GM21515 (cell line): ENCODE results near the gene HBG2.
"Not testable (repeated sequence)": the region's sequence is repeated elsewhere in the genome, so short reads cannot be mapped to it uniquely, and the experiment has no call there.

ENCODE experiments used
- ATAC-seq: cut with Tn5 transposase; IDR thresholded peaks from one replicate; pipeline ENCODE4 v1.9.1; 2021; ENCODE audit not compliant: unreplicated experiment

HBG2 gene

DNA sequence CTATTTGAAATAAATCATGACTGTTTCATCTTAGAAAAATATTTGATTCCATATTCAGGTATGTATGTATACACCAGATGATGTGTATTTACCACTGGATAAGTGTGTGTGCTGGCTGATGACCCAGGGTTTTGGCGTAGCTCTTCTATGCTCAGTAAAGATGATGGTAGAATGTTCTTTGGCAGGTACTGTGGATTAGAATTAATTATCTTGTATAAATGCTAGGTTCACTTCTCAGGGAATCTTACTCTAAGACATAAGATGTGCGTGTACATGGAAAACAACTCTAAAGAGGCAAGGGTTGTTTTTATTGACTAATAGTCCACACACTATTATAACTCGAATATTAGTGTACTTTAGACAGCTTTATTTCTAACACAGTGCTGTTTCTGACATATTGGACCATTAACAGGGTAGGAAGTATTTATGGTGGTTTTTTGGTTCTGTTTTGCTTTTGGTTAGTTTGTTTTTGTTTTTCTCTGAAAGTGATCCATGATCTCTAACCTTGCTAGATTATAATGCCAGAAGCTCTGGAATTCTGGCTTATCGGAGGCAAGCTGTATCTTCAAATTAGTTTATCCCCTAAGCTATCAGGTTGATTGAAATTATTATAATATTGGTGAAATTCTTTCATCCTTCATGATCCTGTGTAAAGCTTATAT is 3.9 kb downstream of the HBG2 start:
- ATAC-seq, result no peak

DNA sequence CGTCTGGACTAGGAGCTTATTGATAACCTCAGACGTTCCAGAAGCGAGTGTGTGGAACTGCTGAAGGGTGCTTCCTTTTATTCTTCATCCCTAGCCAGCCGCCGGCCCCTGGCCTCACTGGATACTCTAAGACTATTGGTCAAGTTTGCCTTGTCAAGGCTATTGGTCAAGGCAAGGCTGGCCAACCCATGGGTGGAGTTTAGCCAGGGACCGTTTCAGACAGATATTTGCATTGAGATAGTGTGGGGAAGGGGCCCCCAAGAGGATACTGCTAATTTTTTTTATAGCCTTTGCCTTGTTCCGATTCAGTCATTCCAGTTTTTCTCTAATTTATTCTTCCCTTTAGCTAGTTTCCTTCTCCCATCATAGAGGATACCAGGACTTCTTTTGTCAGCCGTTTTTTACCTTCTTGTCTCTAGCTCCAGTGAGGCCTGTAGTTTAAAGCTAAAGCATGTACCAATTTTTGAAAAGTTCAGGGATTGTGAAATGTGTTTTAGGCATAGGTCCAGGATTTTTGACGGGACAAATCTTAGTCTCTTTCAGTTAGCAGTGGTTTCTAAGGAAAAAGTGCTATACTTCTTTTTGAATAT is 4.7 kb downstream of the HBG2 start, which contains the start of gene HBG1:
Gene HBG1 (minus strand): TSS at position 51 of the 590 bp plus-strand sequence. CDS start 53 bp downstream, outside the sequence.
- not testable (repeated sequence) for ATAC-seq

GRCh38 chr11:5248498-5248897 is 6.1 kb downstream of the HBG2 start:
- ATAC-seq, result not testable (repeated sequence)

GRCh38 chr11:5247472-5248192 is 6.9 kb downstream of the HBG2 start:
- ATAC-seq, result no peak

GRCh38 chr11:5246772-5247471 is 7.7 kb downstream of the HBG2 start:
- ATAC-seq, result no peak

GRCh38 chr11:5245155-5245554 is 9.4 kb downstream of the HBG2 start:
- ATAC-seq, result no peak

- no peak for ATAC-seq
Observed at GRCh38 chr11:5243816-5244180, 10.8 kb downstream of the HBG2 start.

DNA sequence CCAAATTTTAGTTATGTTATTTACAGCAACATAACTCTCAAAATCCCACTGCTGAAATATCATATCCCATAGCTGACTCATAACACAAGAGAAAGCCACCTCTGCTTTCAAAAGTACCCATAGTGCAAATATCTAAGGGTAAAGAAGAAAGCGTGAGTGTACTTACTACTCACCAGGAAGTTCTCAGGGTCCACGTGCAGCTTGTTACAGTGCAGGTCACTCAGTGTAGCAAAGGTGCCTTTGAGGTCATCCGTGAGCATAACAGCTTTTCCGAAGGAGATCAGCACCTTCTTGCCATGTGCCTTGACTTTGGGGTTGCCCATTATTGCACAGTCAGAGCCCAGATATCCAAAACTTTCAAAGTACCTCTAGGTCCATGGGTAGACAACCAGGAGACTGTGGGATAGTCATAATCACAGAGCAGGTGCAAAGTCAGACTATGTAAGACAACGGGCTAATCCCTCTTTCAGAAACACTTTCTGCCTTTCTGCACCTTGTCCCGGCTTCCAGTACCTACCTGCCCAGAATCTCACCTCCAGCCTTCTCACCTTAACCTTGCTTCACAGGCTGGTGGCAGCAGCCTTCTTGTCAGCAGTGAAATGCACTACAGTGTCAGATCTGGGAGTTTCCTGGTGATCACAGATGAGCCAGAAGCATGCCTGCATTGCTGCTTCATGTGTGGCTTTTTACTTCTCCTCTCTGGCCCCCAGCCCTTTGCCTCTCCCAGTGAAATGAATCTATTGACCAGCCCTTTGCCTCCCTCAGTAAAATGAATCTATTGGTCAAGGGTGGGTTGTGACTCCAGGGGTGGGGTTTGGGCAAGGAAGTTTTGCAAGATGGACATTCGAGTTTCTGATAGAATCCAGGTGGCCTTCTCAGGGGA is 11.4 kb downstream of the HBG2 start:
- peak; percentile 52 for ATAC-seq

DNA sequence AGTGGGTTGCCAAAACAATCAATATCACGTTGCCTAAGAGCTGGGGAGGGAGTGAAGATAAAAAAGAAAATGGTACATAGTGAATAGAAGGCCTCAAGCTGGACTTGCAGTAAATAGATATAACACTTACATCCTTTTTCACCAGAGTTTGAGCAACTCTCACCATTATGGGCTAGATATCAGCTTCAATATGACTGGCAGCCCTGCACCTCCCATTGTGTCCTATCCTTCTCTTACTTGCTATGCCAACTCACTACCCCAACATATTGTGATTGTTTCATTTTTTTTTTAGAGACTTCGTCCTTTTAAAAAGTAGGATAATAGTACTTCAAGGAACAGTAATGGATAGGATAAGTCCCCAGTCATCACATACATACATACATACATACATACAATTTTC is 12.4 kb downstream of the HBG2 start:
- ATAC-seq, result no peak

DNA sequence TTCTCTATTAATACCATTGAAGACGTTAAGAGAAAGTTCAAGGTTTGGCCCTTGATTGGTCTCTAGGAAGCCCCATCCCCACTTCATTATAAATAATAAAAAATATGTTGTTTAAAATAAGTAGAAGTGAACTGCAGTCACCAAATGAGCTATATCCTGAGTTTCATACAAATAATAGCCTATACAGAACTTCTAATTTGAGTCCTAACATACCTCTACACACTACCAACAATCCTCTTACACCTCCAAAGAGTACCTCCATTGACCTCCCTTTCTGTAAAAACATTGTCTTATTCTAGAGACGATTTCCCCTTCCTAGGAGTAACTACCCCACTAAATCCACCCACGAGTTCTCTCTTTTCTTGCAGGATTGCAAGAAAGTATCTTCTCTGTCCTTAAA is 13.1 kb downstream of the HBG2 start:
- ATAC-seq, result no peak

- ATAC-seq, result no peak
Observed at GRCh38 chr11:5240458-5240857, 14.1 kb downstream of the HBG2 start.

- ATAC-seq, result no peak
Observed at GRCh38 chr11:5240056-5240455, 14.5 kb downstream of the HBG2 start.

DNA sequence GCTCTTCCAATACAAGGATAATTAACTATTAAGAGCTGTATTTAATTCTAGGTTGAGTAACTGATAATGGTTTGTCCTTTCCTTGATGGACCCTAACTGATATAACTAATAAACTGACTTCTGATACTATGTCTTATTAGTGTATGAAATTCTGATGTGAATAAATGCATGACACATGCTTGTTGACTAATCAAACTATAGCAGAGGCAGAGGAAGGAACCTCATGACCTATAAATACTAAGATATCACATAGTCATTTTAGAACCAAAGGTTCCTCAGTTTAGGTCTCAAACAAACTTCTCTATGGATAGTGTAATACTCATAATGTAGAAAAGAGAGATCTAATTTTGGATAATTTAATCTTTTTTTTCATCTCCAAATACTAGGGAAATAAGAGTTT is 15.5 kb downstream of the HBG2 start:
- ATAC-seq, result no peak

DNA sequence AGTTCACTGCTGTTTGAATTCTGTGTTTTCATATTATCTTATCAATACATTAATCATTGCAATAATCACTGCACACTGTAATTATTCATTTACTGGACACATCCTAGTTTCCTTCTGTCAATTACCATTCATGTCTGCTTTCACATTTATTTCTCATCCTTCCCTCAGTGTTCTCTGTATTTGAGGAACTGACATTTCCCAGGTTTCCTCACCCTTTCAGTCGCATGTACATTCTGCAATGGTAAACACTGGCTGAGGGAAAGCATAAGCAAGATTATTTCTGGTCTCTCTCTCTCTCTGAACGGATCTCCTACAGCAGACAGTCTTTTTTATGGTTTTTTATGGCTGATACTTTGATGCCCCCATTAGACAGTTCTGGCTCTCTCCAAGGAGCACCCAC is 16.1 kb downstream of the HBG2 start:
- ATAC-seq, result no peak

DNA sequence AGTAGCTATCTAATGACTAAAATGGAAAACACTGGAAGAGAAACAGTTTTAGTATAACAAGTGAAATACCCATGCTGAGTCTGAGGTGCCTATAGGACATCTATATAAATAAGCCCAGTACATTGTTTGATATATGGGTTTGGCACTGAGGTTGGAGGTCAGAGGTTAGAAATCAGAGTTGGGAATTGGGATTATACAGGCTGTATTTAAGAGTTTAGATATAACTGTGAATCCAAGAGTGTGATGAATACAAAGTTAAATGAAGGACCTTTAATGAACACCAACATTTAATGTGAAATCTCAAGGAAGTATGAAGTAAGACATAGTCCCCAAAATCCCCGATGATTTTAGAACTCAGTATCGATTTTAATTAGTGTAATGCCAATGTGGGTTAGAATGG is 17.2 kb downstream of the HBG2 start:
- ATAC-seq, result no peak

DNA sequence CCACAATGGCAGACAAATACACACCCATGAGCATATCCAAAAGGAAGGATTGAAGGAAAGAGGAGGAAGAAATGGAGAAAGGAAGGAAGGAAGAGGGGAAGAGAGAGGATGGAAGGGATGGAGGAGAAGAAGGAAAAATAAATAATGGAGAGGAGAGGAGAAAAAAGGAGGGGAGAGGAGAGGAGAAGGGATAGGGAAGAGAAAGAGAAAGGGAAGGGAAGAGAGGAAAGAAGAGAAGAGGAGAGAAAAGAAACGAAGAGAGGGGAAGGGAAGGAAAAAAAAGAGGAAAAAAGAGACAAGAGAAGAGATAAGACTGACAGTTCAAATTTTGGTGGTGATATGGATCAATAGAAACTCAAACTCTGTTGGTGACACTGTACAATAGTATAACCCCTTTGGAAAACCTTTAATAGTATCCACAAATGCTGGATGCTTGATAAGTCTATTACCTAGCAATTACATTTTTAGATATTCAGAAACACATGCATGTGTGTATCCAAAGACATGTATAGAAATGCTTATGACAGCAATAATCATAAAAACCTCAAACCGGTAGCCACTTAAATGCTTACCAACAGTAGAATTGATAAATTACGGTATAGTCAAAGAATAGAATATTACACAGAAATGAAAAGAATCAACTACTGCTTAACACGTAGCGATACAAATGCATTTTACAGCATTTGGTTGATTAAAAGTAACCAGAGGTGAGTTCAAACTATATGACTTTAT is 19.1 kb downstream of the HBG2 start:
- no peak for ATAC-seq

DNA sequence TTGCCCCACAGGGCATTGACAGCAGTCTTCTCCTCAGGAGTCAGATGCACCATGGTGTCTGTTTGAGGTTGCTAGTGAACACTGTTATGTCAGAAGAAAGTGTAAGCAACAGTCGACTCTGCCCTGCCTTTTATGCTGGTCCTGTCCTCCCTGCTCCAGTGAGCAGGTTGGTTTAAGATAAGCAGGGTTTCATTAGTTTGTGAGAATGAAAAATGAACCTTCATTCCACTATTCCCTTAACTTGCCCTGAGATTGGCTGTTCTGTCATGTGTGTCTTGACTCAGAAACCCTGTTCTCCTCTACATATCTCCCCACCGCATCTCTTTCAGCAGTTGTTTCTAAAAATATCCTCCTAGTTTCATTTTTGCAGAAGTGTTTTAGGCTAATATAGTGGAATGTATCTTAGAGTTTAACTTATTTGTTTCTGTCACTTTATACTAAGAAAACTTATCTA is 20.2 kb downstream of the HBG2 start, which contains the start of gene HBD:
Gene HBD (minus strand): TSS at position 103 of the 454 bp plus-strand sequence. CDS start 50 bp downstream, at position 53.
- ATAC-seq, result peak; percentile 54

DNA sequence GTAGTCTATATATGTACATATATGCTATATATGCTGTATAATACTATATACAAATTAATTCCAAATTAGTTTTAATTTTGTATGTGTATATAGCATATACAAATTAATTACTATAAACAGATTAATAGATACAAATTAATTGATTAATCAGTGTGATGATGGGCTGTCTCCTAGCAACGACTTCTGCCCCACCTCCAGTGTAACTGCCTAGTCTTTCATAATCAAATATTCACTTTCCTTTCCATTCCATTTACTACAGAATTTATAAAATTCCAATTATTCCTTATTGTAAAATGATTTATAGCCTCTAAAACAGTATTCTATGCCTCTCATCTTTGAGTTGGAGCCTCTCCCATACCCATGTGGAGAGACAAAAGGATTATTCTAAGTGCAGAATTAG is 21.3 kb downstream of the HBG2 start:
- no peak for ATAC-seq

GRCh38 chr11:5232821-5233220 is 21.8 kb downstream of the HBG2 start:
- ATAC-seq, result no peak

GRCh38 chr11:5232176-5232575 is 22.4 kb downstream of the HBG2 start:
- ATAC-seq, result no peak
